HG03095 (cell line): ENCODE data around the gene TMEM164.

ENCODE experiments used
- ATAC-seq: cut with Tn5 transposase; IDR thresholded peaks from one replicate; pipeline ENCODE4 v1.9.1; 2021; ENCODE audit warnings: moderate library complexity; ENCODE audit not compliant: unreplicated experiment

TMEM164 gene

DNA sequence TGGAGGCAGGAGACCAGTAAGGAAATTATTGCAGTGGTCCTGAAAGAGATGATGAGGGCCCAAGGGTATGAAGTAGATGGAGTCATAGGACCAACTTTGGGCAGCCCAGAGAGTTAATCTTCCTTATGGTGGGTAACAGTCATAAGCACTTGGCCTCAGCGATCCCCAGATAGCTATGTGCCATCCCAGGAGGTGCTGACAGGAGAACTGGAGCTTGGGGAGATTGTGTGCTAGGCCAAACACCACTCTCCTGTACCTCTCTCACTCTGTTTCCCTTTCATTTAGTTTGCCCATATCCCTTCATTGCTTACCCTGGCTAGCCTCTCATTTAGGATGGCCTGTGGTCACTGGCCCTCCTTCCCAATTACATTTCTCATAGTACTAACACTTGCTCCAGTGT is 60.0 kb downstream of the TMEM164 start:
- ATAC-seq, result no peak

DNA sequence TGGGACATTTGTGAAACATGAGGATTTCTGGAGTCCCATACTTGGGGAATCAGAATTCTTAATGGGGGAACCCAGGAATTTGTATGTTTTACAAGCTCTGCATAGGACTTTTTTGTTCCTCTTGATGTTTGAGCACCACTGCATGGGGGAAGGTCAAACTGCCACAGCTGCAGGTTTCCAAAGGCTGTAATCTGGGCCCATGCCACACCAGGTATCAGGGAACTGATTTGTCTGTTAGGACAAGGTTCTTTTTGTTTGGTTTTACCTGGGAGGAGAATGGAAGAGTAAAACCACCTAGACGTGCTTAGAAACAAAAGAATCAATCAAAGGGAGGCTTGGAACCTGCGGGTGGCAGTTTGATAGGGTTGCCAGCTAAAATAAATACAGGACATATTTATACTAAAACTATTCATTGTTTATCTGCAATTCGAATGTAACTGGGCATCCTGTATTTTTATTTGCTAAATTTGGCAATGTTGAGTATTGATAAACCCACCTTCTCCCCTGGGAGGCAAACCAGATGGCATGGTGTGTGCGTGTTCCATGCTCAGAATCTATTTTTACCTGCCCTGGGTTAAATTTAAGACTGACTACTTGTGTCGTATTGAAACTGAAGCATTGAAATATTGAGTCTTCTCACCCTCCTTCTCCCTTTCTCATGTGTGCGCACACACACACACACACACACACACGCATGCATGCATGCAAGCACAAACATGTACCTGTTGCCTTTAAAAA is 63.7 kb downstream of the TMEM164 start:
- ATAC-seq, result no peak

DNA sequence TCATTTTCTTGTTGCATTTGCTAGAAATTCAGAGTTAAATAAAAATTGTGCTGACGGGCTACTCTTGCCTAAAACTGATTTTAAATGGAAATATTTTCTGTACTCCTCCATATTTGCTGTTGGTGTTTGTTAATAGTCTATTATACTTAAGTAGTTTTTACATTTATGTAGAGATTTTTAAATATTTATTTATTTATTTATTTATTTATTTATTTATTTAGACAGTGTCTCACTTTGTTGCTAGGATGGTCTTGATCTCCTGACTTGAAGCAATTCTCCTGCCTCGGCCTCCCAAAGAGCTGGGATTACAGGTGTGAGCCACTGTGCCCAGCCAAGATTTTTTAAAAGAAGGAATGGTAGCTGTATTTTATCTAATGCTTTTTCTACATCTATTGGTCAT is 68.1 kb downstream of the TMEM164 start:
- ATAC-seq, result no peak

DNA sequence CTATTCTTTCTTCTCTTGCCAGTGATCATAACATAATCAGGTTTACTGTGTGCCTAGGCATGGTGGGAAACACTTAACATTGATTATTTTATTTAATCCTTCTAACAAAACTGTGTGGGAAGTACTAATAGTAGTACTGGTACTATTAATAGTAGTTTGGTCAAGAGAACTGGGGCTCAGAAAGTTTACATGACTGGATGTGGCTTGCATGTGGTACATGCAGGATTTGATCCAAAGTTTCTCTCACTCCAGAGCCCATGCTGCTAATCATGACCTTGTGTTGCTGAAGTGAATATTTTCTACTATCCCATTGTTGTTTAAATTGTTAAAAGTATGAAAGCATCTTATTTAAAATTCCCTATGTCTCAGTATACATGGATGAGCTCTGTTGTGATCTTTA is 78.4 kb downstream of the TMEM164 start:
- ATAC-seq, result no peak

DNA sequence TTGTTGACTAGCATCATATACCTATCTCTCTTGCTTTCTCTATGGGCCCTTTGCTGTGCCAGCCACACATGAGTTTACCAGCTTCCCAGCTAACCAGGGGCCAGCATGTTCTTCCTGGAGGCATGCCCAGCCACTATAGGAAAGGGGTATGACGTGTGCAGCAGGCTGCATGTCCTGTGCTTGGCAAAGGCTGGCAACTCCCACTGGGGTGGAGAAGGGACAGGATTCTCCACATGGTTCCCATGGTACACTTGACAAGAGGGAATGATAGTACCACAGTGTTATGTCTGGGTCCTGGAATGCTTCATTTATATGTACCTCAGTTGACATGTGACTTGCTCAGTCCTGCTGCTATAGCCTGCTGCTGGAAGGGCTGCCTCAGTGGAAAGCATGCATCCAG is 78.8 kb downstream of the TMEM164 start:
- no peak for ATAC-seq

DNA sequence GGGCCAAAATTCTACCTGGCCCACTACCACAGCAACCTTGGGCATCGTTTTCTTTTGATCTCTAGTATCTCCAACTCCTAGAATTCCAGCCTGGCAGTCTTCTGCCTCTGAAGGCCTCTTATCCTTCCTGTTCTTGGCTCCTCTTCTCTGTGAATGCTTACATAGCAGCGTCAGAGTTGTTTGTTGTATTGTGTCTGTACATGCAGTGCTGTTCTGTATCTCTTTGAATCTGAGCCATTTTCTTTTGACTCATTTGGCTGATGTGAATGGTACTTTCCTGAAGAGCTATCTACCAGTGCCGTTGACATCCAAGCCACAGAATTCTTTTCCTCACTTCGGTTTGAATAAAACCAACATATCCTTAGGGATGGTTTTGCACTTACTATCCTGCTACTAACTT is 79.2 kb downstream of the TMEM164 start:
- ATAC-seq, result no peak

DNA sequence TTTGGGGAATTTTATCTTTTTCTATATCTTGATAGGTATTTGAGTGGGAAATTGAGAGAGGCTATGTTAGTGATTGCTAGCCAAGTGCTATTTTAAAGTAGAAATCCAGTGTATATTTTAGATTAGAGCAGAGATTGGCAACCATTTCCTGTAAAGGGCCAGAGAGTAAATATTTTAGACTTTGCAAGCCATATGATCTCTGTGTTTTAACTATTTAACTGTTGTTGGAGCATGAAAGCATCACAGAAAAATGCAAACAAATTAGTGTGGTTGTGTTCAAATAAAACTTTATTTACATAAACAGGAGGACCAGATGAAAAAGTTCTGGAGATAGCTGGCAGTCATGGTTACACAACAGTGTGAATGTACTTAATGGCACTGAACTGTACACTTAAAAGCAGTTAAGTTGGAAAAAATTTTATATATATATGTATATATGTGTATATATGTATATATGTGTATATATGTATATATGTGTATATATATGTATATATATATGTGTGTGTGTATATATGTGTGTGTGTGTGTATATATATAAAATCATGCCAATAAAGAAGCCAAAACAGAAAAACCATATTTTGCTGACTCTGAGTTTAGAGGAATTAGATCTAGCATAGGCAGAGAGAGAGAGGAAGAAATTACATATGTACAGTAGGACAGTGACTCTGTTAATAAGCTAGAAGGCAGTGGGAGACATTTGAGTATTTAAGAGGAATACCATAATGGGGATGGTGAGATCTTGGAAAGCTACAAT is 83.4 kb downstream of the TMEM164 start:
- no peak for ATAC-seq

DNA sequence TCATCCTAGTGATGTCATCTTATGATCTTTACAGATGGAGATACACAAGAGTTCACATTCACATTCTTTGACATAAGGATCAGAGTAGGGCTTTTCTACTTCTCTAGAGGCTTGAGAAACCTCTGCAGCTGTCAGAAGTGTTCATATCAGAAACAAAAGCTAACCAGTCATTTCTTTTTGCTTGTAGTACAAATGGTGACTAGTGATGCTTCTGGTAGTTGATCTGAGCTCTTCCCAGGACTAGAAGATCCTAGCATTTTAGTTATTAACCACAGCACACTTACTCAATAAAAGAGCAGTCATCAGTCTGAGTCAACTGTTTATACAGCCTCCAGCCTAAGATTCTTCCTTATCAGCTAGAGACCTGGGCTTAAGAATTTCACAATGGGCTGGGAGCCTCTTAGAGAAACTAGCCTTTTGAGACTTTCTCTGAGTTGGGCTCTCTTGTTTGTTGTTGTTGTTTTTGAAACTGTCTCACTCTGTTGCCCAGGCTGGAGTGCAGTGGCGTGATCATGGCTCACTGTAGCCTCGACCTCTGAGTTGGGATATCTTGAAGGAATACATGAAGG is 84.1 kb downstream of the TMEM164 start:
- ATAC-seq, result no peak

DNA sequence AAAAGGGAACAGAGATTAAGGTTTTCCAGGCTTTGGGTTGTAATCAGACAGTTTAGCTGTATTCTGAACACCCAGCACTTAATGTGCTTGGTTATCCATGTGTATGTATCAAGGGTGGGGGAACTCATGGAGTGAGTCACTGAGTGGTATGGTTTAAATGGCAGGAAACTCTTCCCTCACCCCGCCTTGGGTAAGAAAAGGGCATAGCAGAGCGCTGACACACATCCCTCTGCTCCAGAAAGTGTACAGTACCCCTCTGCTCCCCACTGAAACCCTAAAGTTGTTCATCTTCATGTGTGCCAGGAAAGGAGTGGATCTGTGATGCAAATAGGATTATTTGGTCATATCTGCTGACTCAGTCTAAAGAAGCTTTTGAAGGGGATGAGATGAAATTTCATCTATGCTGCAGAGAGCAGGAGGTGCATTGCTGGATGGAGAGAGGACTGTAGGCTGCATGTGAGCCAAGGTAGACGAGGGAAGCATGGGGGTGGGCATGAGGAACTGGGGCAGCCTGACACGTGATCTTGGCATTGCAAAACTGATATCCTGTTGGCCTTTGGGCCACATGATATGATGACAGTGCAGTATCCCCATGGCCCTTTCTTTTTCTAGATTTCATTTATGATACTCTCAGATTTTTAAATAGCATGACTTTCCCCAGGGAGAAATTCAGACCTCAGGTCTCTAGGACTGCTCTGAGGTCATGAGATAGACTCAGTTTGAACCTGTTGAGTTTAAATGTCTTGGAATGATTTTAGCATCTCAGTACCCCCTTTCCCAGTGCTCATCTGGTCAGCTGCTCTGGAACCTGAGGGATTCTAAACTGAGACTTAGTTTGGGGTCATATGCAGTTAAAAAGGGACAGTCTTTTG is 84.8 kb downstream of the TMEM164 start:
- no peak for ATAC-seq

DNA sequence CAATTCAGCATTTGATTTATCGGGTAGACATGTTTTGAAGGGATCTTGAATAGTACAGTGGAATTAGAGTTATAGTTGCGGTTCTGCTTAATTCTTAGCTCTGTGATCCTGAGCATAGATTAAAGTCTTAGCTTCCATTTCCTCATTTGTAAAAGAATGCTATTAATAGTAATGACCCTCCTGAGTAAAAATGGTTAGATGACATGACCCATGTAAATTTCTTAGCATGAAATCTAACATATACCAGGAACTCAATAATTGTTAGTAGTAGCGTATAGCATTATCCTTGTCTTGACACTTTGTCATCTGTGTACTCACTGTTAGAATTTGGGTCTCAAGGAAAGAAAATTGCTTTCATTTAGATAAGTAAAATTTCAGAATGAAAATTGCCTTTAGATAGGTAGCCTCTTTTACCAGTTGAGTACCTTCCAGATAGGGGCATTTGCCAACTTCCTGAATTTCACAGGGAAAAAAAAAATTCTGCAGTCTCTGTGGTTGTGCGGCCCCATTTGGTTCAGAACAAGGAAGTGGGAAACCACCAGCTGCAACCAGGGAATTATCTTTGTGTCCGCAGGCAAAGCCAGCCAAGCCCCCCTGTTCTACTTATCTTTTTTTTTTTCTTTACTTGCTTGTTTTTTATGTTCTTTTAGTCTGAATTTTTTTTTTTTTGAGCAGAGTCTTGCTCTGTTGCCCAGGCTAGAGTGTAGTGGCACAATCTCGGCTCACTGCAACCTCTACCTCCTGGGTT is 86.9 kb downstream of the TMEM164 start:
- no peak for ATAC-seq

DNA sequence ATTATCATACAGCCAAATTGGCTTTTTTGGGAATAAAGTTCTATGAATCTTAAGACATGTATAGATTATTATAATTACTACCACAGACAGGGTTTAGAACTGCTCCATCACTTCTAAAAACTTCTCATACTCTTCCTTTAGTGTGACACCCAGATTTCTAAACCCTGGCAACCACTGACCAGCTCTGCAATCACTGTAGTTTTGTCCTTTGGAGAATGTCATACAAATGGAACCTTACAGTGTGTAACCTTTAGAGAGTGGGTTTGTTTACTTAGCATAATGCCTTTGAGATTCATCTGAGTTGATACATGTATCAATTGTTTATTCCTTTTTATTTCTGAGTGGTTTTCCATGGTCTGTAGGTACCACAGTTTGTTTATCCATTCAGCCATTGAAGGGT is 95.0 kb downstream of the TMEM164 start:
- no peak for ATAC-seq

DNA sequence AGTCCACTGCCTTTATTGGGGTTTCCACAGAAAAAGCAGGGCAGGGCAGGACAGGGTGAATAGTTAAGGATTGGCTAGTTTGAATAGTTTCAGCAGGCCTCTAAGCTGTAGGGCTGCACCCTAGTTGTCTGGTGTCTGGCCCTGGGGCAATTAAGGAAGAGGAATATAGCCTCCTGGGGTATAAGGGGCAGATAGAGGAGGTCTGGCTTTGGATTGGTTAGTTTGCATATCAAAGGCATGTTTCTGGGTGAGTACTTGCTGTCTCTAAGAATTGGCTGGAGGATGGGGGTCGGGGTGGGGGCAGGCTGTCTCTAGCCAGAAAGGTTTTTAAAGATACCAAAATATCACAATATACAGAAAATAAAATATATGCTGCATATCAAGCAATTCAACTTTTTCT is 100.4 kb downstream of the TMEM164 start:
- no peak for ATAC-seq

DNA sequence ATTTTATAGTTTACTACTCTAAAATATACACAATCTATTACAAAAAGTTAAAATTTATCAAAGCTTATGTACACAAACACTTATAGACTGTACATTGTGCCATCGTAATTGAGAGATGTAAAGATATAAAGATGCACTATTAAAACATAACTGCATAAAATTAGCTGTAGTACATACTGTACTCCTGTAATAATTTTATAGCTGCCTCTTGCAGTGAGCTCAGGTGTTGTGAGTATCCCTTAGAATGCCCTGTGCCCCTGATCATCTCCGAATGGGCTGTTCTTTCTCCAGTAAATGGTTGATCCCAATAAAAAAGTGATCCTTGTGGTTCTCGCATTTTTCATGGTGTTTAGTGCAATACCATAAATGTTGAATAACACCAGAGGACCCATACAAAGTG is 101.2 kb downstream of the TMEM164 start:
- no peak for ATAC-seq

DNA sequence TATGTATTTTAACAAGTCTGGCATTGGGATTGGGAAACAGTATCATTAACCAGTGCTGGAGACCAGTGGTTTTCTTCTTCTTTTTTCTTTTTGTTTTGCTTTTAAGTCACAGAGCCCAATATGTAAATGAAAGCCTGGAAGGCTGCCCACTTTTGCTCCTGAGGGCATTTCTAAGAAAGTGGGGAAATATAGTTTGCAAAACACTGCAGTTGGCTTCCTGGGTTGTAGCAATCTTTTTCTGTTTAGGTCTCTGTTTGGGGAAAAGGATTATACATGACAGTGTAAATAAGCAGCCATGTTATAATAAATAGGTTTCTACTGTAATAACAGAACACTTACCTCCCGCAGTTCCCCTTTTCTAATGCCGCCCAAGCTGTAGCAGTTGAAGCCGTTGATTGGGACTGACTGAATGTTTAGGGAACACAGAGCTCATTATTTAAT is 105.5 kb downstream of the TMEM164 start:
- no peak for ATAC-seq

DNA sequence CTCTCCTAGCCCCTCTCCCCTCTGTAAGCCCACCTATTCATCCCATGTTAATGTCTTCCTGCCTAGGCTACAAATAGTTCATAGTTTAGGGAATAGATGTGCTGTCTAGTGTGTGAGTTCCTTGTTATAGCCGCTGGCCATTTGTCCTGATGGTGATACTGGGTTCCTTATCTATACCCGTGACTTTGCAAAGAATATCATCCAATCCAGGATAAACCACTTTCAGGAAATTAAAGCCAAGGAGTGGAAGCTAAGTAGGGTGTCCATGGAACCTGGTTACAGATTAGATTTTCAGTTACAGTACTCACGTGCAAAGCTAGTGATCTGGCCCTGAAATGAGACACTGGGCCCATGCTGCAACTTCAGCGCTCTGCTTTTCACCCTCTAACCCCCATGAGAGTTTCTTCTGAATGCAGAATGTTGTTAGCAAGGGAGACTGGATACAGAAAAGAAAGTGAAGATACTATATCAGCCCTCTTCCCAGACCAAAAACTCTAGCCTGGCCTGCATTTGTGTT is 111.4 kb downstream of the TMEM164 start:
- ATAC-seq, result no peak

DNA sequence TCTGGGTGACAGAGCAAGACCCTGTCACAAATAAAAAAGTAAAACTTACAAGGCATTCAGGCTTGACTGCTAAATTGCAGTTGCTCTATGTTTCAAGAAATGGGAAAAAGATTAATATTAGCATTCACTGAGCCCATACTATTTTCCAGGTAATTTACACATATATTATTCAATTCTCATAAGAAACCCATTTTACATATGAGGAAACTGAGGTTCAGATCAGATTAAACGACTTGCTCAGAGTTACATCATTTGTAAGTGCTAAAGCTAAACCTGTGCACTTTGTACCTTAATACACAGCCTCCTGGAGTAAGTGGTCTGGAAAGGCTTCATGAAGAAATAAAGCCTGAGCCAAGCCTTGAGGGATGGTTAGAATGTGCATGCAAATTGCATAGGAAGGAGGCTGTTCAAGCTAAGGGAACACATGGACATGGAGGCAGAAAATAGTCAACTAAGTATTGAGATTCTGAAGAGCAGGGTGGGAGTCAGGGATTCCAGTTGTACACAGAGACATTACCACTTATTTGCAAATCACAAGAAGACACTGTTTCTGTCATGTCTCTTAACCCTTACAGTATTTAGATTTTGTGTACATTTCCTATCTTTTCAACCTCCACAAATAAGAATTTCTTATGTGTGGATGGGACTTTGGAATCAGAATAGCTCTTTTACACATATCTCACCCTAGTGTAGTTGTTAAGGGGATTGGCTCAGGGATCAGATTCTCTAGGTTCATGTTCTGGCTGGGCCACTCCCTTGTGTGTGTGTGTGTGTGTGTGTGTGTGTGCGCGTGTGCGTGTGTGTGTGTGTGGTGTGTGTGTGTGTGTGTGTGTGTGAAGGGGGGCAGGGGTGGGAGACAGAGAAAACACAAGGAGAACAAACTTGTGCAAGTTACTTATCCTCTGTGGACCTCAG is 113.4 kb downstream of the TMEM164 start:
- ATAC-seq, result no peak

DNA sequence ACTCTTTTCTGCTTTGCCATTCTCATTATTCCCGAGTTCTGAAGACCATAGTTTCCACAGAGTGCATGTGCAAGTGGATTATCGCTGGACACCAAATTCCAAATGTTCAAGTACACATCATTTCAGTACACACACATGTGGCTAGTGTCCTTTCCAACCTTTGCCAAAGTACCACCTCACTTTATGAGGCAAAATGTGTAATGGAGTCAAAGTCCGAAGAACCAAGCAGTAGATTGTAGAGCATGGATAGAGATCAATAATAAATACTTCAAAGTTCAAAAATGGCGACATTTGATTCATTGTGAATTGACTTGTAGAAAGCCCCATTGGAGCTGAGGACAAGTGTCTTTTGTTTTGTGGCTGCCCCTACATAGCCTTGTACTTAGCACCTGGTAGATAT is 115.6 kb downstream of the TMEM164 start:
- no peak for ATAC-seq

DNA sequence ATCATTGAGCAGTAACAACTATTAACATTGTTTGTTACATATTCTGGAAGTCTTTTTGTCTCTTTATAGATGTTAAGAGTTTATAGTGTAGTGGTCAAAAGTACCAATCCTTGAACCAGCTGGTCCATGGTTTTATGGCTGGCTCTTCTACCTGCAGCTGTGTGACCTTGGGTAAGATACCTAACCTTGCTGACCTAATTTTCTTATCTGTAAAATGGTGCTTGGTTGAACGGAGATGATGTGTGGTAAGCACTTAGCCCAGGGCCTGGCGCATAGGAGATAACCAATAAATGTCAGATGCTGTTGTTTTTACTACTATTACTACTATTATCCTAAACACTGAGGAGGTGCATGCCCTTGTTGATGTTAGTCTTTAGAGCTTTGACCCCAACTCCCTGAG is 116.6 kb downstream of the TMEM164 start:
- no peak for ATAC-seq

DNA sequence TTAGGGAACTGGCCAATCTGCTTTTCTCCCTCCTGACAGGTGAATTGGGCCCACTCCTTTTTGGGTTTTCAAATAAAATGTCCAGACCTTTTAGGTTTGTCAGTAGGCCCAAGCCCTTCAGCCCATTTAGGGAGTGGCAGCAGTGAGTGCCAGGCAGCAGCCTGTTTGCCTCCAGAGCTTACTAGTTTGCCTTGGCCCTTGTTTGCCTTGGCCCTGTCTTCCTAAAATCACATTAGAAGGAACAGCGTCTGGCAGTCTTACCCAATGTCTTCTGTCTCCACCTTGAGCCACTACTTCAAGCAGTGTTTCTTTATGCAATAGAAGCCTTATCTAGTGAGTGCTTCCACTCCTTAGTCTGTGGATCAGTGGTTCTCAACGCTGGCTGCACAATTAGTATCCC is 117.1 kb downstream of the TMEM164 start:
- no peak for ATAC-seq
